HCT116 (cell line): Measurements from ENCODE around the gene MYLK4. TPM values are rescaled to one million over a fixed set of nuclear protein-coding genes. Genes with fewer than 3 reads are reported as not detected.

Experiments used
- ATAC-seq: fragments of 200-7000 bp; cut with Tn5 transposase; 2 replicates; pipeline ENCODE4 v1.9.1; 2020; ENCODE audit warnings: mild to moderate bottlenecking, moderate library complexity
- BruUV-seq: library from RNA; stranded (reverse); fragments of 400-500 nt; replicated peaks from 2 replicates; lab custom pipeline; 2021; lab: Mats Ljungman, UMichigan
- CTCF ChIA-PET: fragments of 300-600 bp; sonication (Branson Sonifier 250); formaldehyde crosslinking; loops from one replicate; lab custom pipeline; 2021; ENCODE audit warnings: antibody characterized with exemption; lab: Charles Lee
- POLR2A ChIA-PET: fragments of 300-600, 350-600 bp; sonication (Branson Sonifier 250); formaldehyde crosslinking; loops from one replicate; lab custom pipeline; 2021; ENCODE audit warnings: antibody characterized with exemption; lab: Charles Lee
- RAD21 ChIA-PET, 2 experiments: fragments of 300-600 bp; sonication (Branson Sonifier 250); formaldehyde crosslinking; loops; one replicate each; lab custom pipeline; 2023; ENCODE audit warnings: low total read pairs in 2 of 2; ENCODE audit not compliant: uncharacterized antibody in 2 of 2, unreplicated experiment in 2 of 2, low non-redundant PET in 1 of 2; lab: Charles Lee
- DNase-seq: peaks from one replicate; pipeline ENCODE4 v3.0.0-alpha.2; 2010; ENCODE audit warnings: low read depth, low spot score
- H2AFZ ChIP-seq: fragments of 200-600 bp; shearing (Covaris generic), sonication (generic); 2 replicates; pipeline ENCODE4 v1.6.1; 2017; ENCODE audit warnings: low read depth, mixed run types, mixed read lengths, antibody characterized with exemption, low read length; ENCODE audit not compliant: poor library complexity, severe bottlenecking
- H3K27ac ChIP-seq: 2 replicates; pipeline ENCODE4 v1.5.1; 2012; ENCODE audit warnings: low read depth, low read length
- H3K27me3 ChIP-seq: fragments of 200-600 bp; sonication (generic); 2 replicates; pipeline ENCODE4 v1.6.1; 2016; ENCODE audit warnings: mixed run types, low read length, mixed read lengths; ENCODE audit not compliant: insufficient read depth
- H3K36me3 ChIP-seq, 2 experiments: fragments of 200-500 bp in 1 of 2; fragments of 200-600 bp in 1 of 2; sonication (Bioruptor generic) in 1 of 2; sonication (generic) in 1 of 2; 2 replicates each; pipeline versions ENCODE4 v1.5.1 to v1.6.1; 2014 to 2016; ENCODE audit warnings: low read length in 2 of 2, inconsistent platforms in 1 of 2, mixed read lengths in 1 of 2, mixed run types in 1 of 2; ENCODE audit not compliant: insufficient read depth in 2 of 2, control insufficient read depth in 1 of 2
- H3K4me1 ChIP-seq, 2 experiments: fragments of 200-600 bp in 1 of 2; sonication (generic) in 1 of 2; 2 replicates each; pipeline versions ENCODE4 v1.5.1 to v1.6.1; 2012 to 2017; ENCODE audit warnings: low read length in 2 of 2, inconsistent platforms in 1 of 2, mild to moderate bottlenecking in 1 of 2, mixed read lengths in 1 of 2, mixed run types in 1 of 2, moderate library complexity in 1 of 2; ENCODE audit not compliant: insufficient read depth in 2 of 2, control insufficient read depth in 1 of 2
- H3K4me2 ChIP-seq: fragments of 200-600 bp; sonication (generic); 2 replicates; pipeline ENCODE4 v1.6.1; 2017; ENCODE audit warnings: mixed run types, low read length, mixed read lengths
- H3K4me3 ChIP-seq, 2 experiments: fragments of 200-600 bp in 1 of 2; sonication (generic) in 1 of 2; replicated peaks in 1 of 2; 2 replicates each; pipeline ENCODE4 v1.5.1; 2011 to 2016; ENCODE audit warnings: low read length in 2 of 2, control low read depth in 1 of 2, low read depth in 1 of 2, mild to moderate bottlenecking in 1 of 2, mixed read lengths in 1 of 2, mixed run types in 1 of 2
- H3K79me2 ChIP-seq: fragments of 200-600 bp; sonication (generic); 2 replicates; pipeline ENCODE4 v1.6.1; 2017; ENCODE audit warnings: mild to moderate bottlenecking, mixed run types, low read length, moderate library complexity, mixed read lengths; ENCODE audit not compliant: insufficient read depth
- H3K9ac ChIP-seq: fragments of 200-600 bp; sonication (generic); 2 replicates; pipeline ENCODE4 v1.6.1; 2016; ENCODE audit warnings: low read length, mixed read lengths
- H3K9me2 ChIP-seq: fragments of 200-600 bp; sonication (generic), shearing (Covaris generic); 2 replicates; pipeline ENCODE4 v1.6.1; 2017; ENCODE audit warnings: mixed run types, mild to moderate bottlenecking, moderate library complexity; ENCODE audit not compliant: insufficient read depth
- H3K9me3 ChIP-seq, 2 experiments: fragments of 200-500 bp in 1 of 2; fragments of 200-600 bp in 1 of 2; sonication (Bioruptor generic) in 1 of 2; sonication (generic) in 1 of 2; 2 replicates each; pipeline ENCODE4 v1.6.1; 2014 to 2017; ENCODE audit warnings: low read length in 2 of 2, mixed read lengths in 2 of 2, inconsistent platforms in 1 of 2, low read depth in 1 of 2, mild to moderate bottlenecking in 1 of 2, mixed run types in 1 of 2, moderate library complexity in 1 of 2; ENCODE audit not compliant: control insufficient read depth in 1 of 2, insufficient read depth in 1 of 2
- H4K20me1 ChIP-seq: fragments of 200-600 bp; sonication (generic), shearing (Covaris generic); 2 replicates; pipeline ENCODE4 v1.6.1; 2017; ENCODE audit warnings: mixed run types, mild to moderate bottlenecking, moderate library complexity; ENCODE audit not compliant: insufficient read depth
- CBX3 ChIP-seq: IDR thresholded peaks from 2 replicates; pipeline ENCODE4 v1.6.1; 2012; ENCODE audit warnings: low read depth
- CEBPB ChIP-seq: IDR thresholded peaks from 2 replicates; pipeline ENCODE4 v1.6.1; 2012; ENCODE audit warnings: low read depth
- ELF1 ChIP-seq: IDR thresholded peaks from 2 replicates; pipeline ENCODE4 v1.6.1; 2012; ENCODE audit warnings: low read depth, borderline replicate concordance
- EZH2phosphoT487 ChIP-seq: fragments of 200-600 bp; IDR thresholded peaks from 2 replicates; pipeline ENCODE4 v1.6.1; 2018; ENCODE audit warnings: antibody characterized with exemption, borderline replicate concordance
- JUND ChIP-seq: IDR thresholded peaks from 2 replicates; pipeline ENCODE4 v1.6.1; 2012
- POLR2AphosphoS5 ChIP-seq: IDR thresholded peaks from 2 replicates; pipeline ENCODE4 v1.6.1; 2011; ENCODE audit warnings: mild to moderate bottlenecking, low read depth, low read length, moderate library complexity
- RAD21 ChIP-seq: IDR thresholded peaks from 2 replicates; pipeline ENCODE4 v1.6.1; 2012; ENCODE audit warnings: low read depth, mild to moderate bottlenecking
- SIN3A ChIP-seq: IDR thresholded peaks from 2 replicates; pipeline ENCODE4 v1.6.1; 2012; ENCODE audit warnings: low read depth
- SP1 ChIP-seq: IDR thresholded peaks from 2 replicates; pipeline ENCODE4 v1.6.1; 2012; ENCODE audit warnings: low read depth
- SRF ChIP-seq: IDR thresholded peaks from 2 replicates; pipeline ENCODE4 v1.6.1; 2012; ENCODE audit warnings: low read depth
- TCF7L2 ChIP-seq: IDR thresholded peaks from 2 replicates; pipeline ENCODE4 v1.7.0; 2011; ENCODE audit warnings: borderline replicate concordance, inconsistent platforms; ENCODE audit not compliant: insufficient read depth, insufficient read length; ENCODE audit errors: extremely low read depth
- ZFX ChIP-seq: fragments of 450-650 bp; IDR thresholded peaks from 2 replicates; pipeline ENCODE4 v1.6.1; 2017
- ZNF274 ChIP-seq: fragments of 200-500 bp; sonication (Bioruptor generic); IDR thresholded peaks from 2 replicates; pipeline ENCODE4 v1.6.1; 2014; ENCODE audit warnings: mild to moderate bottlenecking, low read depth, low read length, inconsistent platforms
- intact Hi-C: fragments of 100-400 bp; cut with micrococcal nuclease; formaldehyde crosslinking; loops from 2 replicates; pipeline ENCODE4 v1.10.0; 2022
- total RNA-seq: library from RNA; stranded (reverse); gene quantifications from one replicate; pipeline ENCODE4 v1.2.1, GENCODE V29; 2021; ENCODE audit not compliant: unreplicated experiment
- TF ChIP-seq, protein P1 (sequence below): IDR thresholded peaks from 2 replicates; pipeline ENCODE4 v1.6.1; 2012
- TF ChIP-seq, protein P2 (sequence below): IDR thresholded peaks from 2 replicates; pipeline ENCODE4 v1.6.1; 2012; ENCODE audit warnings: low read depth

The MYLK4 gene
- total RNA-seq, 1 experiment from 2014 or later: 0.27 TPM

DNA sequence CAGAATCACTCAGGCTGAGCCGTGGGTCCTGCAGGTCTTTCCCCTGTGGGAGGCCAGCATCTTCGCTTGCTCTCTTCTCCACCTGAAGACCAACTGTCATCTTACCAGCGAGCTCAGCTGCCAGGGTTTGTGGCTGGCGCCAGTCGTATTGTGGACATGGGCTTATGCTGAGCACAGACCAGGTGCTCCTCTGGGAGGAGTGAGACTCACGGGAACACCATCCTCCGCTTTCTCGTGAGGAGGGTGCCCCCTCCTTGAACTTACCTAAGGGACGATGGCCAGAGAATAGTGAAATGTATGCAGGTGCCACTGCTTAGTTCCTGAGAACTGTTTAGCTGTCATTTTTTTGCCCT, 31.6 kb upstream of the MYLK4 start:
- Histone ChIP-seq H3K9ac (no peak overlapping the region), H3K27ac (no peak overlapping the region), H3K79me2 (peaks cover 90% of the 10 kb centered on the region), H3K9me3 (no peaks in the 10 kb centered on the region), H3K9me2 (no peaks in the 10 kb centered on the region), H3K4me1 (no peaks in the 10 kb centered on the region), H3K27me3 (no peaks in the 10 kb centered on the region)
- ATAC-seq: no peak
- no peak for DNase-seq
- intact Hi-C loops: no loop called here
- BruUV-seq: no TSS peak
- RAD21 ChIA-PET: no interaction called here
- TF ChIP-seq CEBPB (no peak), ZFX (no peak), ZNF274 (no peak), SP1 (no peak), EZH2phosphoT487 (no peak), RAD21 (no peak), SIN3A (no peak), SRF (no peak), ELF1 (no peak), POLR2AphosphoS5 (no peak; the same call in 1 of the 2 replicates)
- TF ChIP-seq, all 23 proteins: peak for 0
- Histone ChIP-seq H3K4me3 (no peak overlapping the region), H3K36me3 (peaks cover 42 to 54% of the 10 kb centered on the region in 2 experiments; a peak in 3 of 4 replicates), H3K4me2 (no peak overlapping the region), H2AFZ (no peak overlapping the region), H4K20me1 (no peaks in the 10 kb centered on the region)
- POLR2A ChIA-PET: interaction anchor here (1.1 kb wide), 1 partner anchor 11 kb away, joined by 4 read pairs; no protein-coding TSS in a partner anchor
- CTCF ChIA-PET: interaction anchor here (0.9 kb wide), 1 partner anchor 9 kb away, joined by 3 read pairs; no protein-coding TSS in a partner anchor

GRCh38 chr6:2781685-2782355, 31.1 kb upstream of the MYLK4 start:
- intact Hi-C loops: no loop called here
- H3K4me3 ChIP-seq: no peak overlapping the region
- BruUV-seq: no TSS peak
- ATAC-seq (no peak), DNase-seq (no peak)
- TF ChIP-seq TCF7L2 (no peak), JUND (no peak), CBX3 (no peak), EZH2phosphoT487 (no peak)
- TF ChIP-seq, protein P1, sequence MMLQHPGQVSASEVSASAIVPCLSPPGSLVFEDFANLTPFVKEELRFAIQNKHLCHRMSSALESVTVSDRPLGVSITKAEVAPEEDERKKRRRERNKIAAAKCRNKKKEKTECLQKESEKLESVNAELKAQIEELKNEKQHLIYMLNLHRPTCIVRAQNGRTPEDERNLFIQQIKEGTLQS: no peak
- TF ChIP-seq, protein P2, sequence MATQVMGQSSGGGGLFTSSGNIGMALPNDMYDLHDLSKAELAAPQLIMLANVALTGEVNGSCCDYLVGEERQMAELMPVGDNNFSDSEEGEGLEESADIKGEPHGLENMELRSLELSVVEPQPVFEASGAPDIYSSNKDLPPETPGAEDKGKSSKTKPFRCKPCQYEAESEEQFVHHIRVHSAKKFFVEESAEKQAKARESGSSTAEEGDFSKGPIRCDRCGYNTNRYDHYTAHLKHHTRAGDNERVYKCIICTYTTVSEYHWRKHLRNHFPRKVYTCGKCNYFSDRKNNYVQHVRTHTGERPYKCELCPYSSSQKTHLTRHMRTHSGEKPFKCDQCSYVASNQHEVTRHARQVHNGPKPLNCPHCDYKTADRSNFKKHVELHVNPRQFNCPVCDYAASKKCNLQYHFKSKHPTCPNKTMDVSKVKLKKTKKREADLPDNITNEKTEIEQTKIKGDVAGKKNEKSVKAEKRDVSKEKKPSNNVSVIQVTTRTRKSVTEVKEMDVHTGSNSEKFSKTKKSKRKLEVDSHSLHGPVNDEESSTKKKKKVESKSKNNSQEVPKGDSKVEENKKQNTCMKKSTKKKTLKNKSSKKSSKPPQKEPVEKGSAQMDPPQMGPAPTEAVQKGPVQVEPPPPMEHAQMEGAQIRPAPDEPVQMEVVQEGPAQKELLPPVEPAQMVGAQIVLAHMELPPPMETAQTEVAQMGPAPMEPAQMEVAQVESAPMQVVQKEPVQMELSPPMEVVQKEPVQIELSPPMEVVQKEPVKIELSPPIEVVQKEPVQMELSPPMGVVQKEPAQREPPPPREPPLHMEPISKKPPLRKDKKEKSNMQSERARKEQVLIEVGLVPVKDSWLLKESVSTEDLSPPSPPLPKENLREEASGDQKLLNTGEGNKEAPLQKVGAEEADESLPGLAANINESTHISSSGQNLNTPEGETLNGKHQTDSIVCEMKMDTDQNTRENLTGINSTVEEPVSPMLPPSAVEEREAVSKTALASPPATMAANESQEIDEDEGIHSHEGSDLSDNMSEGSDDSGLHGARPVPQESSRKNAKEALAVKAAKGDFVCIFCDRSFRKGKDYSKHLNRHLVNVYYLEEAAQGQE: no peak
- H3K9ac ChIP-seq: no peak overlapping the region
- no peak overlapping the region for H3K27ac ChIP-seq
- H2AFZ ChIP-seq: no peak overlapping the region
- H3K27me3 ChIP-seq: no peaks in the 10 kb centered on the region
- no peaks in the 10 kb centered on the region for H3K9me2 ChIP-seq
- no peaks in the 10 kb centered on the region for H3K9me3 ChIP-seq
- H3K79me2 ChIP-seq: peaks cover 95% of the 10 kb centered on the region
- no peaks in the 10 kb centered on the region for H3K4me1 ChIP-seq
- ChIA-PET POLR2A (interaction anchor here (1.1 kb wide), 1 partner anchor 10 kb away, joined by 4 read pairs; no protein-coding TSS in a partner anchor), RAD21 (no interaction called here), CTCF (interaction anchor here (1.6 kb wide), 1 partner anchor 10 kb away, joined by 5 read pairs; no protein-coding TSS in a partner anchor)
- no peak overlapping the region for H3K4me2 ChIP-seq
- H3K36me3 ChIP-seq: peaks cover 42 to 54% of the 10 kb centered on the region in 2 experiments; a peak in 3 of 4 replicates
- no peaks in the 10 kb centered on the region for H4K20me1 ChIP-seq
